Esophagus squamous epithelium (tissue), 4 donors: ENCODE measurements around the gene NAV2.

Source experiments
- POLR2A ChIP-seq, 4 donors: fragments of 450-650 bp; IDR thresholded peaks; one replicate each; pipeline ENCODE4 v1.6.1; 2017; ENCODE audit warnings: antibody characterized with exemption in 4 of 4, mild to moderate bottlenecking in 4 of 4, moderate library complexity in 3 of 4
- TF ChIP-seq, protein P1 (sequence below), 6 experiments: fragments of 450-650 bp in 4 of 6; fragments of 200-600 bp in 2 of 6; sonication (generic) in 2 of 6; IDR thresholded peaks; one replicate each; pipeline ENCODE4 v1.5.1; 2016 to 2019; ENCODE audit warnings: antibody characterized with exemption in 6 of 6, mild to moderate bottlenecking in 4 of 6, moderate library complexity in 4 of 6

DNA sequence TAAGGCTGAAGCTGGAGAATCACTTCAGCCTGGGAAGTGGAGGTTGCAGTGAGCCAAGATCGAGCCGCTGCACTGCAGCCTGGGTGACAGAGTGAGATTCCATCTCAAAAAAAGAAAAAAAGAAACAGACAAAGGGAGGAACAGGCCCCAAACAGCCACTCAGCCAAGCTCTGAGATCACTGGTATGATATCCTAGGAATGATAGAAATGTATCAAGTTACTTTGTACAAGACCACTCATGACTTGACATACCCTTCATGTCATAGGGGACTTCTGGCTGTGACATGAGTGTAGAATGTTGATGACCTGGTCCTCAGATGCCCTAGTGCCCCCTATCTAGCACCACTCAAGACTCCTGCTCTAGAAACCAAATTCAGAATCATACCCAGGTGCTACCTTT lies 216.5 kb downstream of the NAV2 start:
- TF ChIP-seq POLR2A (IDR thresholded peaks at IDR 0.05) = no peak
- TF ChIP-seq, protein P1, sequence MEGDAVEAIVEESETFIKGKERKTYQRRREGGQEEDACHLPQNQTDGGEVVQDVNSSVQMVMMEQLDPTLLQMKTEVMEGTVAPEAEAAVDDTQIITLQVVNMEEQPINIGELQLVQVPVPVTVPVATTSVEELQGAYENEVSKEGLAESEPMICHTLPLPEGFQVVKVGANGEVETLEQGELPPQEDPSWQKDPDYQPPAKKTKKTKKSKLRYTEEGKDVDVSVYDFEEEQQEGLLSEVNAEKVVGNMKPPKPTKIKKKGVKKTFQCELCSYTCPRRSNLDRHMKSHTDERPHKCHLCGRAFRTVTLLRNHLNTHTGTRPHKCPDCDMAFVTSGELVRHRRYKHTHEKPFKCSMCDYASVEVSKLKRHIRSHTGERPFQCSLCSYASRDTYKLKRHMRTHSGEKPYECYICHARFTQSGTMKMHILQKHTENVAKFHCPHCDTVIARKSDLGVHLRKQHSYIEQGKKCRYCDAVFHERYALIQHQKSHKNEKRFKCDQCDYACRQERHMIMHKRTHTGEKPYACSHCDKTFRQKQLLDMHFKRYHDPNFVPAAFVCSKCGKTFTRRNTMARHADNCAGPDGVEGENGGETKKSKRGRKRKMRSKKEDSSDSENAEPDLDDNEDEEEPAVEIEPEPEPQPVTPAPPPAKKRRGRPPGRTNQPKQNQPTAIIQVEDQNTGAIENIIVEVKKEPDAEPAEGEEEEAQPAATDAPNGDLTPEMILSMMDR (IDR thresholded peaks at IDR 0.05) = no peak
